ENCODE data around the gene HSPBP1.

HSPBP1 gene

GRCh38 chr19:55304980-55305379 lies 25.1 kb upstream of the HSPBP1 start:
- no peak for DNase-seq (ENCODE audit: low read depth)

DNA sequence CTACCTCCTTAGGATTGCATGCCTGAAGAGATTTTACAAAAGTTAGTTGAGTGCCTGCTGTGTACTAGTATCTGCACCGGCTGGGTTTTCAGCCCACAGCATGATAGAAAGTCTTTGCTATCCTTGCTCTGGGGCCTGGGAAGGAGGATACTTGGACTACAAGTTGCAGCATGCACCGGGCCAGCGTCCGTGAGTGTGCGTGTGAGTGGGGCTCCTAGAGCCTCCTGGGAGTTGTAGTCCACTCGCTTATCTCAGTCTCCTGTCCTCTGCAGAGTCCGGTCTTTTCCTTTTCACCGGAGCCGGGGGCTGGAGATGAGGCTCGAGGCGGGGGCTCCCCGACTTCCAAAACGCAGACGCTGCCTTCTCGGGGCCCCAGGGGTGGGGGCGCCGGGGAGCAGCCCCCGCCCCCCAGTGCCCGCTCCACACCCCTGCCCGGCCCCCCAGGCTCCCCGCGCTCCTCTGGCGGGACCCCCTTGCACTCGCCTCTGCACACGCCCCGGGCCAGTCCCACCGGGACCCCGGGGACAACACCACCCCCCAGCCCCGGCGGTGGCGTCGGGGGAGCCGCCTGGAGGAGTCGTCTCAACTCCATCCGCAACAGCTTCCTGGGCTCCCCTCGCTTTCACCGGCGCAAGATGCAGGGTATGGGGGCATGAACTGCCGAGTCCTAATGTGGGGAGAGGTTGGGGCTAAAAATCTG lies 24.5 kb upstream of the HSPBP1 start:
- DNase-seq (ENCODE audit: low read depth), result no peak

DNA sequence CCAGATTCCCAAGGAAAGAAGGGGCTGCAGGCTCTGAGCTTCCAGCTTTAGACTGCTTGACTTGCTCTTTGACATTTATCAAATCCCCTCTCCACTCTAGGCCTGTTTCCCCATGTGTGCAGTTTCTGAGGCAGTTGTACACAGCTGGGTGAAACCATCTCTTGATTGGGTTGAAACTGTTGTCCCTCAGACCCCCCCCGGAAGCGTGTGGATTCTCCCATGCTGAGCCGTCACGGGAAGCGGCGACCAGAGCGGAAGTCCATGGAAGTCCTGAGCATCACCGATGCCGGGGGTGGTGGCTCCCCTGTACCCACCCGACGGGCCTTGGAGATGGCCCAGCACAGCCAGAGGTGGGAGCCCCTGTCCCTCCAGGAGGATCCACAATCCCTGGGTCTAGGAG lies 23.6 kb upstream of the HSPBP1 start:
- no peak for DNase-seq (ENCODE audit: low read depth)

DNA sequence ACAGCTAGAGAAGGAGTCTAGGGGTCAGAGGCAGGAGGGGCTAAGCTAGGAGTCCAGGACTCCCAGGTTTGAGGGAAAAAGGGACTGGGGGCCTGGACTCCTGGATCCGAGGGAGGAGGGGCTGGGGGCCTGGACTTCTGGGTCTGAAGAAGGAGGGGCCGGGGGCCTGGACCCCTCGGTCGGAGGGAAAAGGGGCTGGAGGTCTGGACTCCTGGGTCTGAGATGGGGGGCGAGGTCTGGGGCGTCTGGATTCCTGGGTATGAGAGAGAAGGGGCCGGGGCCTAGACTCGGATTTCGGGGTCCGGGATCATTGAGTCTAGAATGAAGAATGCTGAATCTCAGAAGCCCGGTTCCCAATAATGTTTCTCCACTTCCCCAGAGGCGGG lies 22.4 kb upstream of the HSPBP1 start:
- no peak for DNase-seq (ENCODE audit: low read depth)

GRCh38 chr19:55301459-55302317 lies 21.8 kb upstream of the HSPBP1 start:
- DNase-seq (ENCODE audit: low read depth), result peak; percentile 93

DNA sequence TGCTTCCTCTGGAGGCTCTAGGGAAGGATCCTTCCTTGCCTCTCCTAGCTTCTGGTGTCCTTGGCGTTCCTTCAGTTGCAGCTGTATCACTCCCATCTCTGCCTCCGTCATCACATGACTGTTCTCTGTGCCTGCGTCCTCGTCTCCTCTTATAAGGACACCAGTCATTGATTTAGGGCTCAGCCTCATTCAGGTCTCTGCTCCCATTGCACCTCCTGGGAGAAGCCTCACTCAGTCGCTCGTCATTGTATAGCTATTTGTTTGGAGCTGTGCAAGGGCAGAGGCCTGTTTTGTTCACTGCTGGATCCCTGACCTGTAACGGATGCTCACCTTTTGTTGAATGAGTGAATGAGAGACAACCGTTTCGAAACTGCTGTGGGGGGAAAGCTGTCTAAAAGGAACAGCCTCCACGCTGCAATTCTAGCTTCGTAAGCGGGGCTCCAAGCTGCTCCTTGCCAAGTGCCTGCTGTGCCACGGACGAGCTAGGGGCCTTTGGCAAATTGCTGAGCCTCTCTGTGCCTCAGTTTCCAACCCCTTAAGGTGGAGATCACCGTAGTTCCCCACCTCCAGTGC lies 21.1 kb upstream of the HSPBP1 start:
- DNase-seq (ENCODE audit: low read depth), result no peak

DNA sequence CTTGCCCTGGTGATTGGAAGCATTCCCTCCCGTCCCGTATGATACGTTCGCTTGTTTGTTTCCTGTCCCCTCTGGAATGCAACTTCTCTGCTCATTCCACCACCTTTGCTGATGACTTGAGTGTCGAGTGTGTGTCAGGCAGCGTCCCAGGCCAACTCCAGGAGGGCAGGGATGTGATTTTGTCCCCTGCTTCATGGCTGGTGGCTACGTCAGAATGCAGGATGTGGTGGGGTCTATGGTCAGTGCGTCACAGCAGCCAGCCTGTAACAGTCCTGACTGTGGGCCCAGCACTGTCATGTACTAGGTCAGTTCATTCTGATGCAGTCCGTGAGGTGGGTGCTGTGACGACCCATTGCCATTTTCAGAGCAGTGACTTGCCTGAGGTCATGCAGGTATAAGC lies 20.1 kb upstream of the HSPBP1 start:
- no peak for DNase-seq (ENCODE audit: low read depth)

GRCh38 chr19:55297267-55297666 lies 17.4 kb upstream of the HSPBP1 start:
- no peak for DNase-seq (ENCODE audit: low read depth)

GRCh38 chr19:55289117-55289796 lies 9.3 kb upstream of the HSPBP1 start:
- DNase-seq (ENCODE audit: low read depth), result no peak

DNA sequence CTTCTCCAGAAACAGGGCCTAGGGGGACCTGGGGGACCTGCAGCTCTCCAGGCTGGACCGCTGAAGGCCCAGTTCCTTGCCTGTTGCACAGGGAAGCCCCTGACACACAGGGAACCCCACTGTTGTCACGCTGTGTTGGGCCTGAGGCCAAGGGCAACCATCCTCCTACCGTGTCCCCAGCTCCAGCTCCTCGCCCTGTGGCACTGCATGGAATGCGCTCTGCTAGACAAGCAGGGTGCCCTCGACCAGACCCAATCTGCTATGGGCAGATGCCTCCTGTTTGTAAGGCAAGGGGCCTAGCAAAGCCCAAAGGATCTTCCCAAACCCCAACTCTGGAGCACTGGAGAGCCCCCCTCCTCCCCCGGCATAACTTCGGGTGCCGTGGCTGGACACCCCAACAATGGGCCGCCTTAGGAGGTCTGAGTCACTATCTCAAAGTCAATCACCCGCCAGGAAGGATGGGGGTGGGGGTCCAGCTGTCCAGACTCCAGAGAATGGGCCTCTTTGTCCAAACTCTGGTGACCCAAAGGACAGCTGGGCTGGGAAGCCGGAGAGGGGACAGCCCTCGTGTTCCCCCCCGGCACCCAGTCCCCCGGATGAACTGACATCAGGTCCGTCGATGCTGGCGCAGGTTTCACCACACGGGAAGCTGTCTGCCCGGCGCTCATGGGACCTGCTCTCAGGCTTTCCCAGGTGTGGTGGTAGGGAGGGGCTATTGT lies 7.6 kb upstream of the HSPBP1 start:
- no peak for DNase-seq (ENCODE audit: low read depth)

DNA sequence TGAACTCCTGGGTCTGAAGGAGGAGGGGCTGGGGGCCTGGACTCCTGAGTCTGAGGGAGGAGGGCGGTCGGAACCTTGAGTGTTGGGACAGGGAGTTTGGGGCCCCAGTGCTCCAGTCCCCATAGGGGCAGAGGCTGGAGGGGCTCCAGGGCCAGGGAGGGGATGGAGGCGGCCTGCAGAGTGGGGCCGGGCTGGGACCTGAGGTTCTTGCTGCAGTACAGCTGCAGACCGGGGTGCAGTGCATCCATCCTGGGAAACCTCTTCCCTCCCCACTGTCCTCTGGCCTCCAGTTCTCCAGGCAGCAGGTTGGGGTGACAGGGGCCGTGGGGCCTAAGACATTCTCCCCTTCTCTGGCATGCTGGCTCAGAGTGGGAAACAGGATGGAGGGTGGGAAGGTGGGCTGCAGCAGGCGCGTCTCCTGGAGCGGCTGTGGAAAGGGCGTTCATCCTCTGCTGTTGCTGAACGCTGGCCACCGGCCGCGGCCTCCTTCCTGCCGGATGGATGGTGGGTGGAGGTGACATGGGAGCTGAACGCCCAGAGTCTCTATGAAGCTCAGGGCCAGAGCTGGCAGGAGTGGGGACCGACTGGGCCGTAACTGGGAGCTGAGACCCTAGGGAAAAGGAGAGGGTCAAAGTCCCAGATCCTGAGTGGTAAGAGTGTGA lies 5.5 kb upstream of the HSPBP1 start:
- no peak for DNase-seq (ENCODE audit: low read depth)

DNA sequence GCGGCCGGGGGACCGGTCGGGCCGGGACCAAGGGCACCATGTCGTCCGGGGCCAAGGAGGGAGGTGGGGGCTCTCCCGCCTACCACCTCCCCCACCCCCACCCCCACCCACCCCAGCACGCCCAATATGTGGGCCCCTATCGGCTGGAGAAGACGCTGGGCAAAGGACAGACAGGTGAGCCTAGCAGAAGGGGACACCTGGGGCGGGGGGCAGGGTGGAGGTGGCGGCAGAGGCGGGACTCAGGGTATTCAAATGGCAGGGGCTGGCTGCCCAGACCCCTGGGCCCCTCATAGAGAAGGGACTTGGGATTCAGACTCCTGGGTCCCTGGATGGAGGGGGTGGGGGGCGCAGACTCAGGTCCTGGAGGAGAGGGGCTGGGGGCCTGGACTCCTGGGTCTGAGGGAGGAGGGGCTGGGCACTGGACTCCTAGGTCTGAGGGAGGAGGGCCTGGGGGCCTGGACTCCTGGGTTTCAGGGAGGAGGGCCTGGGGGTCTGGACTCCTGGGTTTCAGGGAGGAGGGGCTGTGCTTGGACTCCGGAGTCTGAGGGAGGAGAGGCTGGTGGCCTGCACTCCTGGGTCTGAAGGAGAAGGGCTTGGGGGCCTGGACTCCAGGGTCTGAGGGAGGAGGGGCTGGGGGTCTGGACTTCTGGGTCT lies 4.6 kb upstream of the HSPBP1 start:
- DNase-seq (ENCODE audit: low read depth), result no peak

DNA sequence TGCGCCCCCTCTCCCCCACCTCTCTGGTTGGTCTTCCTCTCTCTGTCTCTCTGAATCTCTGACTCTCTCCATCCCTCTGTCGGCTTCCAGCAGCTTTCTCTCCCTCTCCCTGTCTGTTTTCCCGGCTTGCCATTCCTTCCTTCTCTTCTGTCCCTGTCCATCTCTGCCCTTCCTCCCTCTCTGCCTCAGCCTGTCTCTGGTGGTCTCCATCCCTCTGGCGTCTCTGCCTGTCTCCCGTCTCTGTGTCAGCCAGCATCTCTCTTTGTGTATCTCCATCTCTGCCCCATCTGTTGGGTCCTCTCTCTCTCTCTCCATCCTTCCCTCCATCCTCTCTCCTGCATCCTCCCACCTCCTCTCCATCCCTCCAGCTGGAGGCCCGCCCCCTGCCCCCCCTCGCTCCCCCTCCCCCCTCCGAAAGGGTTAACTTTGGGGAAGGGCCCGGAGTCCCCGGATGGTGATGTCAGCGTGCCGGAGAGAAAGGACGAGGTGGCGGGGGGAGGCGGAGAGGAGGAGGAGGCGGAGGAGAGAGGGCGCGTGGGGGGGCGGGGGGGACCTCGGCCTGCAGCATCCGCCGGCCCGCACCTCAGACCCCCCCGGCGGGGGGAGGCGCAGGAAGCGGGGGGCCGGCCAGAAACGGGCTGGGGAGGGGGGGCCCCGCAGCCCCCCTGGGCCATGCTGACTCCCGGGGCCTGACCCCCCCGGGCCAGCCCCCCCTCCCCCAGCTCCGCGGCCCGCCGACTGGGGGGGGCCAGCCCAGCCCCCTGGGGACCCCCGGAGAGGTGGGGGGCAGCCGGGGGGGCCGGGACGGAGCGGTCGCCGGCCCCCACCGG lies 3.9 kb upstream of the HSPBP1 start, which contains the start of gene BRSK1:
BRSK1 (plus strand) TSS at position 450 of the 830 bp plus-strand sequence. CDS start 446 bp downstream, outside the sequence.
- DNase-seq (ENCODE audit: low read depth), result peak; percentile 26

- no peak for DNase-seq (ENCODE audit: low read depth)
Measured at GRCh38 chr19:55279340-55279739, 570 bp downstream of the HSPBP1 start.

- DNase-seq (ENCODE audit: low read depth), result no peak
Measured at GRCh38 chr19:55278391-55279135, 1.3 kb downstream of the HSPBP1 start.

DNA sequence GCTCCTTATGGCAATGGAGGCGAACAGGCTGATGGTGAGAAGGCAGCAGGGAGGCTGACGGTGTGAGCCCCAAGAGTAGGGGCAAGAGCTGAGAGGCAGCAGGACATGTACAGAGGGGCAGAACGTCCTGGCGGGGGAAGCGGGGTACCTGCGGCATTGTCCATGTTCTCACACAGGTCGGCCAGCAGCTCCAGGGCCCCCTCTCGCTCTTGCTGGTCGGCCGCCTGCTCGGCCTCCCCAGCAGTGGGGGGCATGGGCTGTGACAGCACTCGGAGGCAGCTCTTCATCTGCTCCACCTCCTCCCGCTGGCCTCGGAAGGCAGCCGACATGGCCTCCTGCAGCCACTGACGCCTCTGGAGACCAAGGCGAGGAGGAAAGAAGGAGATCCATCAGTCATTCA lies 2.4 kb downstream of the HSPBP1 start:
- no peak for DNase-seq (ENCODE audit: low read depth)

GRCh38 chr19:55276720-55277430 lies 3.0 kb downstream of the HSPBP1 start:
- DNase-seq (ENCODE audit: low read depth), result no peak
